DOHH2 (cell line): ENCODE data around the gene TMEM63C.

Experiments used
- CTCF ChIP-seq: fragments of 200-600 bp; sonication (generic); IDR thresholded peaks from one replicate; pipeline ENCODE4 v1.5.1; 2014; ENCODE audit warnings: antibody characterized with exemption, mild to moderate bottlenecking, low read depth, low read length; ENCODE audit not compliant: poor library complexity, severe bottlenecking
- EZH2phosphoT487 ChIP-seq: fragments of 200-600 bp; sonication (generic); IDR thresholded peaks from 2 replicates; pipeline ENCODE4 v1.6.1; 2017; ENCODE audit warnings: borderline replicate concordance, mild to moderate bottlenecking, antibody characterized with exemption, low read length, moderate library complexity, mixed read lengths

DNA sequence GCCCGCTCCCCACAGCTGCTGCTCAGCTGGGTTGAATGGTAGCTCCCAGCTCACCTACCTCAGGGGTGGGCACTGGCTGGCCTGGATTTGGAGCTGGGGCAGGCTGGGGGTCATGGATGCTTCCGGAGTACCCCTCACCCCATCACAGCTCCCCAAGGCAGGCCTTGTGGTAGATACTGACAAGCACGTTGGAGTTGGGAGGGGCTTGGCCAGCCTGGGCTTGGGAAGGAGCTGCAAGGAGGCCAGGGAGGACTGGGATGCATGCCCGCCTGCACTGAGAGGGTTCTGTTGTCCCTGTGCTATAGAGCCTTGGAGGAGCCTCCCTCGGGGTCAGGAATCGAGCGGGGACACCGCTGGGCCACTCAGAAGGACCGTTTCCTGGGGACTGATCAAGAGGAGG is 14.2 kb downstream of the TMEM63C start:
- TF ChIP-seq CTCF (no peak), EZH2phosphoT487 (no peak)
